HFFc6 (cell line): Measurements from ENCODE around the gene RAD18. TPM values are rescaled to one million over a fixed set of nuclear protein-coding genes. Genes with fewer than 3 reads are reported as not detected.
A peak's percentile ranks its signal among the peaks of the same experiment; 100 is the strongest.

Source experiments
- DNase-seq: peaks from one replicate; pipeline ENCODE4 v3.0.0-alpha.2; 2018
- H3K27ac Mint-ChIP-seq: 2 replicates; pipeline ENCODE4 v1.8.0; 2020; ENCODE audit warnings: mild to moderate bottlenecking, mixed read lengths
- H3K27me3 Mint-ChIP-seq: 2 replicates; pipeline ENCODE4 v1.8.0; 2021; ENCODE audit warnings: mild to moderate bottlenecking, moderate library complexity, mixed read lengths; ENCODE audit not compliant: insufficient read depth
- H3K36me3 Mint-ChIP-seq: 2 replicates; pipeline ENCODE4 v1.8.0; 2021; ENCODE audit warnings: low read depth, mixed read lengths
- H3K4me1 Mint-ChIP-seq: 2 replicates; pipeline ENCODE4 v1.8.0; 2020; ENCODE audit warnings: low read depth, mixed read lengths
- H3K4me3 Mint-ChIP-seq: 2 replicates; pipeline ENCODE4 v1.8.0; 2020; ENCODE audit warnings: mild to moderate bottlenecking, moderate library complexity, mixed read lengths
- H3K9me3 Mint-ChIP-seq: 2 replicates; pipeline ENCODE4 v1.8.0; 2020; ENCODE audit warnings: mild to moderate bottlenecking, mixed read lengths
- total RNA-seq, 6 experiments: library from RNA; stranded (reverse); fragmentation: NEBNext Ultra II Directional; extraction: Animal tissue kit (Norgen Biotek cat#: 25700); gene quantifications; 2 replicates in 1 of 6; 3 replicates in 5 of 6; pipeline ENCODE4 v1.2.3, GENCODE V29; 2021
- TF ChIP-seq, protein P1 (sequence below): fragments of 200-600 bp; sonication (generic); IDR thresholded peaks from 2 replicates; pipeline ENCODE4 v1.5.0; 2021; ENCODE audit warnings: antibody characterized with exemption, mild to moderate bottlenecking

The RAD18 gene
- total RNA-seq, 6 experiments from 2014 or later: 25.0 to 34.0 (median 31.9) TPM

DNA sequence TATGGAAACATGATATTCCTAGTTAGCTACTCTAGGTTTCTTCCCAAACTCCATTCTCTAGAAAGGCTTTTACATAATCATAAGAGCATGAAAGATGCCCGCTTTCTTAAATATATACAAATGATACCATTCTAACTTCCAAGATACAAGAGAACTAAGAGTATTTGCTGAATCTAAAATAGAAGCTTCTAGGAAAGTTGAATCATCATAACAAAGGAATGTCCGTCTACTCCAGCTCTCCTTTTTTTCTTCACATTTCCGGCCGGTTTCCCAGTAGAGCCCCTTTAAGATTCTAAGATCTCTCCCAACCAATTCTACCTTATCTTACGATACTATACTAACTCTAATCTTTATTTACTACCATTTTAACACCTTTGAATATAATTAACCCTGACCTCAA lies 60.1 kb downstream of the RAD18 start:
- TF ChIP-seq, protein P1, sequence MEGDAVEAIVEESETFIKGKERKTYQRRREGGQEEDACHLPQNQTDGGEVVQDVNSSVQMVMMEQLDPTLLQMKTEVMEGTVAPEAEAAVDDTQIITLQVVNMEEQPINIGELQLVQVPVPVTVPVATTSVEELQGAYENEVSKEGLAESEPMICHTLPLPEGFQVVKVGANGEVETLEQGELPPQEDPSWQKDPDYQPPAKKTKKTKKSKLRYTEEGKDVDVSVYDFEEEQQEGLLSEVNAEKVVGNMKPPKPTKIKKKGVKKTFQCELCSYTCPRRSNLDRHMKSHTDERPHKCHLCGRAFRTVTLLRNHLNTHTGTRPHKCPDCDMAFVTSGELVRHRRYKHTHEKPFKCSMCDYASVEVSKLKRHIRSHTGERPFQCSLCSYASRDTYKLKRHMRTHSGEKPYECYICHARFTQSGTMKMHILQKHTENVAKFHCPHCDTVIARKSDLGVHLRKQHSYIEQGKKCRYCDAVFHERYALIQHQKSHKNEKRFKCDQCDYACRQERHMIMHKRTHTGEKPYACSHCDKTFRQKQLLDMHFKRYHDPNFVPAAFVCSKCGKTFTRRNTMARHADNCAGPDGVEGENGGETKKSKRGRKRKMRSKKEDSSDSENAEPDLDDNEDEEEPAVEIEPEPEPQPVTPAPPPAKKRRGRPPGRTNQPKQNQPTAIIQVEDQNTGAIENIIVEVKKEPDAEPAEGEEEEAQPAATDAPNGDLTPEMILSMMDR: no peak
- DNase-seq: no peak
- Mint-ChIP-seq H3K27me3 (no peaks in the 10 kb centered on the region), H3K4me3 (peak overlapping the region; percentile 35; the same call in 1 of the 2 replicates), H3K36me3 (peaks cover 66% of the 10 kb centered on the region), H3K9me3 (no peaks in the 10 kb centered on the region), H3K27ac (peak overlapping the region; percentile 75), H3K4me1 (peaks cover 82% of the 10 kb centered on the region)

DNA sequence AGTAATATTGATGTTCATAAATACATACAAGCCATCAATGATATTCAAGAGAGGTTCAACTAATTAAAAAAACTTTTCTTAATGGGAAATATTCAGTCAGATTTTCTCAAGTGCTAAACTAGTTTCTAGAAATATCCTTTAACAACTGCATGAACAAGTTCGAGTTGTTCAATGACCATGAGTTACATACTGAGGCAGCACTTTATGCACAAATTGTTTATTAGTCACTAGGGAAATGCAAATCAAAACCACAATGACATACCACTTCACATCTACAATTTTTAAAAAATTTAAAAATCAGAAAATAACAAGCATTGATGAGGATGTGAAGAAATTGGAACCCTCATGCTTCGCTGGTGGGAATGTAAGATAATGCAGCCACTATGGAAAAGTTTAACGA lies 62.4 kb downstream of the RAD18 start:
- H3K27ac Mint-ChIP-seq: peak overlapping the region; percentile 81
- no peaks in the 10 kb centered on the region for H3K27me3 Mint-ChIP-seq
- H3K4me3 Mint-ChIP-seq: no peak overlapping the region
- H3K36me3 Mint-ChIP-seq: peaks cover 58% of the 10 kb centered on the region
- DNase-seq: no peak
- H3K9me3 Mint-ChIP-seq: no peaks in the 10 kb centered on the region
- H3K4me1 Mint-ChIP-seq: peaks cover 88% of the 10 kb centered on the region
- TF ChIP-seq, protein P1: no peak

DNA sequence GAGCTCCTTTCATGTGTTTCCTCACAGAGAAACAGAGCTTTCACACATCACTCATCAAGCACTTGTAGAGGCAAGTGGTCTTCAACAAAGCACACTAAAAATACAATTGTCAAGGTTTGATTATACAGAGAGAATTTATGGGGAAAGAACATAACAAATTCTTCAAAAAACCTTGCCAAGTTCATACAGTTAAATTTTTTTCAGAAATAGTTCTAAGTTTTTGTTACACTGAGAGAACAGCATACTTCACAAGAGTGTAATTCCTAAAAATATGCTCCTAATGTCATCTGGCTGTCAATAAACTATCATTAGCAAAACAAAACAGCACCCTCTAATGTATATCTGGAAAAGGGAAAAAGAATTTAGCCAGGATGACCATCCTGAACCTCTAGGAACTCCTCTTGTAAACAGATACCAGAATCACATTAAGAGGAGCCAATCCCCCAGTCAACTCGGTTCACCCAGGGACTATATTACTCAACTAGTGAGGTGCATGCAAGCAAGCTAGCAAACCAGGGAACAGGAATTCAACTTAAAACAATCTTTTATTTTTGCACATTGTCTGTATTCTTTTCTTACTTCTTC lies 63.3 kb downstream of the RAD18 start:
- Mint-ChIP-seq H3K4me1 (peaks cover 86% of the 10 kb centered on the region), H3K4me3 (peak overlapping the region; percentile 27; the same call in 1 of the 2 replicates), H3K27me3 (no peaks in the 10 kb centered on the region), H3K9me3 (no peaks in the 10 kb centered on the region), H3K36me3 (peaks cover 56% of the 10 kb centered on the region), H3K27ac (peak overlapping the region; percentile 81)
- peak; percentile 41 for DNase-seq
- TF ChIP-seq, protein P1: peak; percentile 53

DNA sequence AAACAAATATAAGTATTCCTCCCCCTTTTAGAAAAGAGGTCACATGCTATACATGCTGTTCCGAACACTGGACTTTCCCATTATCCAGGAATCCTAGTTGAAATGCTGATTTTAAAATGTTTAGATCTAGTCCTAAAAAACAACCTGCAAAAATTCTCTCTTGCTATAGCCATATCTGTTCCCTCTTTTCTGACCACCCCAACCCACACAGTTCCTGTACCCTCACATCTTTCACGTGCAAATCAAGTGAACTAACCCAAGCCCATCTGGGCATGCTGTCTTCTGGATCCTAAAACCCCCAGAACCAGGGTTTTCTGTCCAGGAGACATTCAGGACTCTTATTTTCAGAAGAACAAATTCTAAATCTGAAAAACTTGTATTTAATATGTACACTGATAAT lies 67.4 kb downstream of the RAD18 start:
- no peak overlapping the region for H3K4me3 Mint-ChIP-seq
- TF ChIP-seq, protein P1: no peak
- DNase-seq: no peak
- no peaks in the 10 kb centered on the region for H3K9me3 Mint-ChIP-seq
- peak overlapping the region; percentile 6 for H3K27ac Mint-ChIP-seq
- H3K4me1 Mint-ChIP-seq: peaks cover 83% of the 10 kb centered on the region
- H3K36me3 Mint-ChIP-seq: peaks cover 44% of the 10 kb centered on the region
- peaks cover under 1% of the 10 kb centered on the region for H3K27me3 Mint-ChIP-seq

DNA sequence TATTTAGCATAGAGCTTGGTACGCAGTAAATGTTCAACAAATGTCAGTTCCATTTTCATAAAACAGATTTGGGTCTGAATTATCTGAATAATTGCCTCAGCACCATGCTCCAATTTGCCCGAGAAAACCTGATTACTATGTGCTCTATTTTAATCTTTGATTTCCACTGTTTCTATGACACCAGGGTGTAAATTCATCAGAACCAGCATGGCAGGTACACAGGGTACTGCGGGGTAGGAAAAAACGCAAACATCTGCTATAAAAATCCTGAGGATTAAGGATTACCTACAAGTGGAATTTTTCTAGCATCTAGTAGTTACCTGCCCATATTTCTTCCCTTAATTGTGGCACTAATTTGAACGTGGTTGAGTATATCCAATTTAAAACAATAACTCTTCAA lies 70.3 kb downstream of the RAD18 start:
- TF ChIP-seq, protein P1: no peak
- no peak overlapping the region for H3K4me3 Mint-ChIP-seq
- H3K27me3 Mint-ChIP-seq: peaks cover 2% of the 10 kb centered on the region
- H3K36me3 Mint-ChIP-seq: peaks cover 45% of the 10 kb centered on the region
- H3K27ac Mint-ChIP-seq: peak overlapping the region; percentile 32; the same call in 1 of the 2 replicates
- H3K4me1 Mint-ChIP-seq: peaks cover 83% of the 10 kb centered on the region
- DNase-seq: no peak
- H3K9me3 Mint-ChIP-seq: no peaks in the 10 kb centered on the region
